ENCODE results near the gene MAPK4.

DNA sequence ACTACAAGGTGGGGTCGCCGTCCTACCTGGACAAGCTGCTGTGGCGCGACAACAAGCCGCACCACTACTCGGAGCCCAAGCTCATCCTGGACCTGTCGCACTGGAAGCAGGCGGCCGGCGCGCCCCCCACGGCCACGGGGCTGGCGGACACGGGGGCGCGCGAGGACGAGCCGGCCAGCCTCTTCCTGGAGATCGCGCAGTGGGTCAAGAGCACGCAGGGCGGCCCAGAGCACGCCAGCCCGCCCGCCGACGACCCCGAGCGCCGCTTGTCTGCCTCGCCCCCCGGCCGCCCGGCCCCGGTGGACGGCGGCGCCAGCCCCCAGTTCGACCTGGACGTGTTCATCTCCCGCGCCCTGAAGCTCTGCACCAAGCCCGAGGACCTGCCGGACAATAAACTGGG is 169.5 kb downstream of the MAPK4 start:
- TF ChIP-seq, protein P1, sequence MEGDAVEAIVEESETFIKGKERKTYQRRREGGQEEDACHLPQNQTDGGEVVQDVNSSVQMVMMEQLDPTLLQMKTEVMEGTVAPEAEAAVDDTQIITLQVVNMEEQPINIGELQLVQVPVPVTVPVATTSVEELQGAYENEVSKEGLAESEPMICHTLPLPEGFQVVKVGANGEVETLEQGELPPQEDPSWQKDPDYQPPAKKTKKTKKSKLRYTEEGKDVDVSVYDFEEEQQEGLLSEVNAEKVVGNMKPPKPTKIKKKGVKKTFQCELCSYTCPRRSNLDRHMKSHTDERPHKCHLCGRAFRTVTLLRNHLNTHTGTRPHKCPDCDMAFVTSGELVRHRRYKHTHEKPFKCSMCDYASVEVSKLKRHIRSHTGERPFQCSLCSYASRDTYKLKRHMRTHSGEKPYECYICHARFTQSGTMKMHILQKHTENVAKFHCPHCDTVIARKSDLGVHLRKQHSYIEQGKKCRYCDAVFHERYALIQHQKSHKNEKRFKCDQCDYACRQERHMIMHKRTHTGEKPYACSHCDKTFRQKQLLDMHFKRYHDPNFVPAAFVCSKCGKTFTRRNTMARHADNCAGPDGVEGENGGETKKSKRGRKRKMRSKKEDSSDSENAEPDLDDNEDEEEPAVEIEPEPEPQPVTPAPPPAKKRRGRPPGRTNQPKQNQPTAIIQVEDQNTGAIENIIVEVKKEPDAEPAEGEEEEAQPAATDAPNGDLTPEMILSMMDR (IDR thresholded peaks at IDR 0.05; ENCODE audit: insufficient read depth, low read length) = no peak
- no peak for TF ChIP-seq POLR2AphosphoS5 (IDR thresholded peaks at IDR 0.05; ENCODE audit: low read depth)
- TF ChIP-seq, protein P2, sequence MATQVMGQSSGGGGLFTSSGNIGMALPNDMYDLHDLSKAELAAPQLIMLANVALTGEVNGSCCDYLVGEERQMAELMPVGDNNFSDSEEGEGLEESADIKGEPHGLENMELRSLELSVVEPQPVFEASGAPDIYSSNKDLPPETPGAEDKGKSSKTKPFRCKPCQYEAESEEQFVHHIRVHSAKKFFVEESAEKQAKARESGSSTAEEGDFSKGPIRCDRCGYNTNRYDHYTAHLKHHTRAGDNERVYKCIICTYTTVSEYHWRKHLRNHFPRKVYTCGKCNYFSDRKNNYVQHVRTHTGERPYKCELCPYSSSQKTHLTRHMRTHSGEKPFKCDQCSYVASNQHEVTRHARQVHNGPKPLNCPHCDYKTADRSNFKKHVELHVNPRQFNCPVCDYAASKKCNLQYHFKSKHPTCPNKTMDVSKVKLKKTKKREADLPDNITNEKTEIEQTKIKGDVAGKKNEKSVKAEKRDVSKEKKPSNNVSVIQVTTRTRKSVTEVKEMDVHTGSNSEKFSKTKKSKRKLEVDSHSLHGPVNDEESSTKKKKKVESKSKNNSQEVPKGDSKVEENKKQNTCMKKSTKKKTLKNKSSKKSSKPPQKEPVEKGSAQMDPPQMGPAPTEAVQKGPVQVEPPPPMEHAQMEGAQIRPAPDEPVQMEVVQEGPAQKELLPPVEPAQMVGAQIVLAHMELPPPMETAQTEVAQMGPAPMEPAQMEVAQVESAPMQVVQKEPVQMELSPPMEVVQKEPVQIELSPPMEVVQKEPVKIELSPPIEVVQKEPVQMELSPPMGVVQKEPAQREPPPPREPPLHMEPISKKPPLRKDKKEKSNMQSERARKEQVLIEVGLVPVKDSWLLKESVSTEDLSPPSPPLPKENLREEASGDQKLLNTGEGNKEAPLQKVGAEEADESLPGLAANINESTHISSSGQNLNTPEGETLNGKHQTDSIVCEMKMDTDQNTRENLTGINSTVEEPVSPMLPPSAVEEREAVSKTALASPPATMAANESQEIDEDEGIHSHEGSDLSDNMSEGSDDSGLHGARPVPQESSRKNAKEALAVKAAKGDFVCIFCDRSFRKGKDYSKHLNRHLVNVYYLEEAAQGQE (IDR thresholded peaks at IDR 0.05; ENCODE audit: insufficient replicate concordance, low read depth) = no peak
